Body of pancreas (tissue), 4 donors: ENCODE results near the gene PNKP.

Experiments used
- CTCF ChIP-seq, 7 experiments: fragments of 450-650 bp in 4 of 7; fragments of 200-600 bp in 3 of 7; sonication (generic) in 3 of 7; IDR thresholded peaks; one replicate each; pipeline ENCODE4 v1.5.1; 2016 to 2019; ENCODE audit warnings: antibody characterized with exemption in 7 of 7
- POLR2A ChIP-seq, 3 donors: fragments of 450-650 bp; IDR thresholded peaks; one replicate each; pipeline ENCODE4 v1.6.1; 2016; ENCODE audit warnings: antibody characterized with exemption in 3 of 3, mild to moderate bottlenecking in 2 of 3

- TF ChIP-seq POLR2A (IDR thresholded peaks at IDR 0.05), result no peak
- no peak for TF ChIP-seq CTCF (IDR thresholded peaks at IDR 0.05)
These were observed 21.1 kb upstream of the PNKP start for GRCh38 chr19:49888510-49888824.
